ENCODE data around the gene GFOD1.
"Not testable (repeated sequence)": the region's sequence is repeated elsewhere in the genome, so short reads cannot be mapped to it uniquely, and the experiment has no call there.

GFOD1 gene

GRCh38 chr6:13437218-13437996 lies 50.0 kb downstream of the GFOD1 start:
- DNase-seq = no peak

DNA sequence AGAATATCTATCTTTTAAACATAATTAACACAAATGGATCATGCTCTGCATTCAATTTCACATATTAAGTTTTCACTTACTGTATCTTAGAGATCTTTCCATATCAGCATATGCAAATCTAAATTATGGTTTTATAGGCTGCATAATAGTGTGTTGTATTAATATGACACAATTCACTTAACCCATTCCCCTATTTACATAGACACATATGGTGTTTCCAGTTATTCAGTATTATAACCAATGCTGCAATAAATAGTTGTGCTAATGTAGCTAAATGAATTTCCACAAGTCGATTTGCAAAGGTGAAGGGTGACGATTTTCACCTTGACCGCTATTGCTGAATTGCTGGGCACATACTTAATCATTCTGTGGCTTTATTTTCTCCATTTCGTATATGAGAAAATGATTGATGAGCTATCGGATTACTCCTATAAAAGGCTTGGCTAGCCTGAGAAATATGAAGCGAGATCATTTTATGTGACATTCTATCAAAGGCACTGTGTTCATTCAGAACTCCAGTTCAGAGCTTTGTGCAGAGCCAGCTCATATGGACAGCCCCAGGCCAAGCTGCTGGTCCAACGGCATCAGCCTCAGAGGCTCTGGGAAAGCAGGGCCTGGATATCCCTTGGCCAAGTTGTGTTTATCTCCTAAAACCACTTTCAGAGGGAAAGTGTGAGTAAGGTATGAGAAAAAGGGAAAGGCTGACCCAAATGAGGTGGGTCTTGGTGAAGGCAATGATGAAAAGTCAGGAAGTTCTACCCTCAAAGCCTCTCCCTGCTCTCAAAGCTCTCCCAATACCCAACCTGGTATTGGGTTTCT lies 50.8 kb downstream of the GFOD1 start:
- no peak for DNase-seq

DNA sequence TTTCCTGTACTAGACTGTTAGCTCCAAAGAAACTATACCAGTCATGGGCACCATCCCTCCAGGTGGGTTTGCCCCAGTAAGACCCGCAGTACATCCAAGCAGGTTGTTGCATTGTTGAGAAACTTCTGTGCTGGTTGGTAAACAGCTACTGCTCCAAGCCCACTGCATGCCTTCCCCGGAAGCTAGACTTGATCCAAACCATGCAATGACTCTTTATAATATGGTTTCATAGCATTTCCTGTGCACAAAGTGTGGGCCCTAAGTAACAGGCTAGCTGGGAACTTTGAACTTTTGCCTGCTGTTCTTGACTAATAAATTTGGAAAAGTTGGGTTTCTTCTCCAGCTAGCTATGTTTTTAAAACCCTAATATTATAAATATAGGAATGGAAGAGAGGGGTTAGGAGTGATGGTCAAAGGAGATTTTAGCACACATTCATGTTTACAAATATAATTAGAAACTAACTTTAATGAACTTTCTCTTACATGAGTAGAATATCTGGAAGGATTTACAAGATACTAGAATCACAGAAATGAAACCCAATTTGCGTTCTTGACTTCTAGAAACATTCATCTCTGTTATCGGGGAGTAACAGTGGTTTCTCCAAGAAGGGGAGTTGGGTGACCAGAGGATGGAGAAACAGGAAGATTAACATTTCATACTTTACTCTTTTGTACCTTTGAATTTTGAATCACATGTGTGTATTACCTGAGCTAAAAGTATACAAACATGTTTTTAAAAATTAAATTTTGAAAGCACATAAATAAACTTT lies 51.7 kb downstream of the GFOD1 start:
- DNase-seq = no peak

DNA sequence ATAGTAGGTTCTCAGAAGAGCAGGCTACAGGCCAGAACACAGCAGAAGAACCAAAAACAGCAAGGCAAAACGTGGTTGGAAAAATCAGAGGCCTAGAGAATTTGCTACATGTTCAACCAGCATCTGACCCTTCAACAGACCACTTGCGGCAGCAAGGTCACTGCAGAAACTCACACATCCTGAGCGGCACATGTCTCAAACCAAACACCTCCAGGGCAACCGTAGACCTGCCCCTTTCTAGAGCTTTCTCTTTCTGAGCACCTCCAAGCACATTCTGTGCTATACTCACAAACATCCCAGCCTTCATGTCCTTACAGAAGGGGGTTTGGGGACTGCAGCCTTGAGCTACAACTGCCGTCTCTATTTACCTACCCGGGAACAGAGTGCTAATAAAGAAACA lies 52.6 kb downstream of the GFOD1 start:
- DNase-seq = no peak

- DNase-seq = not testable (repeated sequence)
These were observed 53.1 kb downstream of the GFOD1 start for GRCh38 chr6:13434135-13434775.

DNA sequence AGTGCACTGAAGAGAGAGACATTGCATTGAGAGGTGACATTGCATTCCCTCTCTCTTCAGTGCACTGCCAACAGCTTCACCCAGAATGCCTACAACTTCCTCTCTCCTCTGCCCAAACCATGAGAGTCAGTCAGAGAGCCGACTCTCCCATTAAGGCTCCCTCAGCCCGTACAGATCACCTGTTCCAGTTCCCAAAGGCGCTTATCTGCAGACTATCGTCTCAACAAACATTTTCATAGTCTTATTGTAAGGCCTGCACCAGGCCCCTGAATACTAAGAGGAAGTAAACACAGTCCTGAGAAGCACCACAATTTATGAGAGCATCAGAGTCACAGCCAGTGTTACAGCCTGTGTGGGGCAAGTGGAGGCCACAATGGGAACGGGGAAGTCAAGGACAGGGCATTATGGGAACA lies 53.7 kb downstream of the GFOD1 start:
- no peak for DNase-seq

- DNase-seq = no peak
These were observed 54.7 kb downstream of the GFOD1 start for GRCh38 chr6:13432526-13433184.

- no peak for DNase-seq
These were observed 55.4 kb downstream of the GFOD1 start for GRCh38 chr6:13431861-13432465.

DNA sequence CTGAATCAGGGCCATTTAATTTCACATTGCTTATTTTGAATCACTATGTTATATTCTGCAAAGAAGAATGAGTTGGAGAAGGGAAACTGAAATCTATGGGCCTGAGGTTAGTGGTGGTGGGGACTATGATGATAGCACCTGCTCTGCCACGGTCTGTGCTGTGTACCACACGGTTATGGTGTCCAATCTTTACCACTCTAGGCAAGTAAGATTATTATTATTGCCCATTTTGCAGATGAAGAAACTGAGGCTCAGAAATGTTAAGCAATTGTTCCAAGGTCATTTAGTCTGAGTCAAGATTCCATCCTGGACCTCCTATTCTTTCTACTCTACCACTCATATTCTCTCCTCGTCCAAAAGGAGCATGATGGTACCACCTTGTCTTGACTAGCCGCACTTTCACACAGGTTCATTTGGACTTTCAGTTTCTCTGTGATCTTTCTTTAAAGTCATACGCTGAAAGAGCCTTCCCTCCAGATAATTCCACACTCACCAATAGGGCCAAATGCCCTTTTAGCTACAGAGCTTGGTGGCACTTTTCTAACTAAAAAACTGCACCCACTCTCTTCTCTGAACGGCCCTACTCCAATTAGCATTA lies 56.2 kb downstream of the GFOD1 start:
- DNase-seq = no peak

GRCh38 chr6:13429406-13429753 lies 58.0 kb downstream of the GFOD1 start:
- DNase-seq = no peak

- DNase-seq = no peak
These were observed 58.6 kb downstream of the GFOD1 start for GRCh38 chr6:13428583-13429405.

DNA sequence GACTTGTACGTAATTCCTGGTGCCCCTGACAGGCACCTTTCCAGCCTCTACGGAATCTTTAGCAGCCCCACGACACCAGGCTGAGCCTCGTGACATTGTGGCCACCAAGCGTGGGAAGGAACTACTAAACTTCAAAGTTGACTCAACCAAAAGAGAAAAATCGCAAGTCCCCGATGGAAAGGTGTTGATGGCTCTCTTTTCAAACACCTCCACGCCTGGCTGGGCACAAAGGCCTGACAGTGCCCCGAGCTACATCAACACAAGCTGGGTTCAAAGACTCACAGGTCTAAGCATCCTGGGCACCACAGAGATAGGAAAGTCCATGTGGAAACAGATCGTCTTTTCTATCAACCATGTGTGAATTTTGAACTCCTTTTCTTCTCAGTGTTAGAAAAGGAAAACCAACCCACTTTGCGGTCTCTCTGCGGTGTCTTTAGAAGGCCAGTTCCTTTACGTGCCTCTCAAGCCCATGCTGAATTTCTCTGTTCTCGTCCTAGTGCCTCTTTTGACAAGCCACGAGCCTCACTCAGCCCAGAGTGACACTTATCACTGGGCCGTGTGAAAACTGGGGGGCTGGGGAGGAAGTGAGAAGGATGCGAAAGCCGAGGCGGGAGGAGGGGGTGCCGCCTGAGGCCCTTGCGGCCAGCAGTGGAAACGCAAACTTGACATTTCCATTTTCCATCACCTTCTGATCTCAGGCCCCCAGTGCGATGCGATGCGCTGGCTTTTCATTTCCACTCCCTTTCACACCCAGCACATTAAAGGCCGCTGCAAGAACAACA lies 59.4 kb downstream of the GFOD1 start:
- no peak for DNase-seq

DNA sequence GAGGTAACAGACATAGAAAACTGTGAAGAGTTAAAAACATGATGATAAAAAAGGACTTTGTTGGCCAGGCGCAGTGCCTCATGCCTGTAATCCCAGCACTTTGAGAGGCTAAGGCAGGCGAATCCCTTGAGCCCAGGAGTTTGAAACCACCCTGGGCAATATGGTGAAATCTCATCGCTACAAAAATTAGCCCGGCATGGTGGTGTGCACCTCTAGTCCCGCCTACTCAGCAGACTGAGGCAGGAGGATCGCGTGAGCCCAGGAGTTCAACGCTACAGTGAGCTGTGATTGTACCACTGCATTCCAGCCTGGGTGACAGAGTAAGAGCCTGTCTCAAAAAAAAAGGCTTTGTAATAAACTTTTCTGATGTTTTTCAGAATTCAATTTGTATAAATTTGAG lies 60.1 kb downstream of the GFOD1 start:
- no peak for DNase-seq

- DNase-seq = no peak
These were observed 61.2 kb downstream of the GFOD1 start for GRCh38 chr6:13425943-13426931.

DNA sequence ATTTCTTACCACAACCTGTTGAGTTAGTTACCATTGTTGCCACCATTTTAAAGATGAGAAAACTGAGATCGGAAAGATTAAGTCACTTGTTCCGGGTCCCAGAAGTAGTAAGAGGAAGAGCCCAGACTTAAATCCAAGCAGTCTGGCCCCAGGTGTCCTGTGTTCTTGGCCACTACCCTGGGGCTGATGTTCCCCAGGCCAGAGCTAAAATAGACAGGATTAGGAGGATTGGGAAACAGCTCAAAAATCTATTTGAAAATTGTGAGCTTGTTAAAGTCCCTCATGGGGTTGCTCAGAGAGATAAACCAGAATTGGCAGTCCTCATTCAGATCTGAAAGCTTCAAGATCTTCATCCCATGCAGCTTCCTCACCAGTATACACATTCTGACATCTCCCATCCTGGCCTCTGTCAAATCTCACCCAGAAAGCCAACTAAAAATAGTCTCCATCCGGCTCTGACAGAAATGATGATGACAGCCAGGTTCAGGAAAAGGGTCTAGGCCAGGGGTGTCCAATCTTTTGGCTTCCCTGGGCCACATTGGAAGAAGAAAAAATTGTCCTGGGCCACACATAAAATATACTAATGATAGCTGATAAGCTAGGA lies 62.0 kb downstream of the GFOD1 start:
- no peak for DNase-seq

DNA sequence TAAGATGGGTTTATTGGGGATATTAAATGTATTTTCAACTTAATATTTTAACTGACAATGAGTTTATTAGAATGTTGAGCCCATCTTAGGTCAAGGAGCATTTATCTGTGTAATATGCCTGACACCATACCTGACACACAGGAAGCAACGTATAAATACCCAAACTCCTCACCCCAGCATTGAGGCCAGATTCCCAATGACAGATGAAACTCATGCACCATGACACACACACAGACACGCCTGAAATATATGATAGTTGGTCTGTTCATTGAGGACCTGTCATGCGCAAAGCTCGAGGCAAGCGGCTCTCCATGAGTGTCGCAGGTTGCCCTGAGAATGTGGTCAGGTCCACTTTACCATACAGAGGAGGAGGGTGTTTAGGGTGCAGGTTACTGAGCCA lies 64.1 kb downstream of the GFOD1 start:
- no peak for DNase-seq

DNA sequence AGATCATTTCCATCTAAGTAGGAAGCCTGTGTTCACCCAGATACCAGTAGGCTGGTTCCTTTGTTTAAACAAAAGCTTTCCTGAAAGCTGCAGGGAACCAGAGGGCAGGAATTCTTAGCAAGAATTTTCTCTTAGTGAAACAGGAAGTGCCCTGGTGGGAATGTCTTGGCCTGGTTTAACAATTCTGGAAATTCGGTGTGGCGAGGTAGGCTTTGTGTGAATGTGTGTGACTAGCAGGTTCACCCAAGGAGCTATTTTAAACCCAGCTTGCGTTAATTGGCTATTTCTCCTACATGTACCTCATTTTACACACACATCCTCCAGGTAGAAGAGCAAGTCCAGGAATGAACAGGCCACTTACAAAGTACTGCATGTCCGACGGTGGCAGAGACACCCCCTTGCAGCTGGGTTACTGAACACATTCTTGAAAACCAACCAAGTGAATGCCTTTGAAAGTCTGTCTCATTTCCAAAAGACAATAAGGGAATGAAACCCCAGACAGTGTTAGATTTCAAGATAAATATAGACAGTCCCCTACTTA lies 64.6 kb downstream of the GFOD1 start:
- DNase-seq = no peak
